ENCODE data around the gene GP1BB. TPM values are rescaled to one million over a fixed set of nuclear protein-coding genes. Genes with fewer than 3 reads are reported as not detected.

Gene GP1BB
- total RNA-seq, 1 donor from 2014 or later: 5.4 TPM

DNA sequence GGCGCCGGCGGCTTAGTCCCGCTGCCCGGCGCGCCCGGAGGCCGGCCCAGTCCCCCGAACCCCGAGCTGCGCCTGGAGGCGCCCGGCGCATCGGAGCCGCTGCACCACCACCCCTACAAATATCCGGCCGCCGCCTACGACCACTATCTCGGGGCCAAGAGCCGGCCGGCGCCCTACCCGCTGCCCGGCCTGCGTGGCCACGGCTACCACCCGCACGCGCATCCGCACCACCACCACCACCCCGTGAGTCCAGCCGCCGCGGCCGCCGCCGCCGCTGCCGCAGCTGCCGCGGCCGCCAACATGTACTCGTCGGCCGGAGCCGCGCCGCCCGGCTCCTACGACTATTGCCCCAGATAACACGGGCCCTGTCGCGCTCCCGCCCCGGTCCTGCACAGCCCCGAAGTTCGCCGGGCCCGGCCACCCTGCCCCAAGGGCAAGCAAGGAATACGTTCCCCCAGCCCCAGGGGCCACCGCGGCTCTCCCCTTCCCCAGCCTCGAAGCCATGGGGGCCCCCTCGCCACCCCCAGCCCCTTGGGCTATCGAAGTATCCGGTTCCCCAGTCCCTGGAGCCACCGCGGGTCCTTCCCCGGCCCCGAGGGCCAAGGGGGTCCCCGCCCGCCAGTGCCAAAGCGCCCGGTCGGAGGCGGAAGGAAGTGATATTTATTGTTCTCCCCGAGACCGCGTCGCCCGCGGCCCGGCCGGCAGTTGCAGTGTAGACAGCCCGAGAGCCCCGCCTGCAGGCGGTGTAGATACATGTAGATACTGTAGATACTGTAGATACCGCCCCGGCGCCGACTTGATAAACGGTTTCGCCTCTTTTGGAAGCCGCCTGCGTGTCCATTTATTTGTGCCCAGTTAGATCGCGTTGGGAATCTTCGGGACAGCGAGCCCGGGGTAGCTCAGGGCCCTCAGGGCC is 43.4 kb downstream of the GP1BB start:
- DNase-seq: peak; percentile 50

DNA sequence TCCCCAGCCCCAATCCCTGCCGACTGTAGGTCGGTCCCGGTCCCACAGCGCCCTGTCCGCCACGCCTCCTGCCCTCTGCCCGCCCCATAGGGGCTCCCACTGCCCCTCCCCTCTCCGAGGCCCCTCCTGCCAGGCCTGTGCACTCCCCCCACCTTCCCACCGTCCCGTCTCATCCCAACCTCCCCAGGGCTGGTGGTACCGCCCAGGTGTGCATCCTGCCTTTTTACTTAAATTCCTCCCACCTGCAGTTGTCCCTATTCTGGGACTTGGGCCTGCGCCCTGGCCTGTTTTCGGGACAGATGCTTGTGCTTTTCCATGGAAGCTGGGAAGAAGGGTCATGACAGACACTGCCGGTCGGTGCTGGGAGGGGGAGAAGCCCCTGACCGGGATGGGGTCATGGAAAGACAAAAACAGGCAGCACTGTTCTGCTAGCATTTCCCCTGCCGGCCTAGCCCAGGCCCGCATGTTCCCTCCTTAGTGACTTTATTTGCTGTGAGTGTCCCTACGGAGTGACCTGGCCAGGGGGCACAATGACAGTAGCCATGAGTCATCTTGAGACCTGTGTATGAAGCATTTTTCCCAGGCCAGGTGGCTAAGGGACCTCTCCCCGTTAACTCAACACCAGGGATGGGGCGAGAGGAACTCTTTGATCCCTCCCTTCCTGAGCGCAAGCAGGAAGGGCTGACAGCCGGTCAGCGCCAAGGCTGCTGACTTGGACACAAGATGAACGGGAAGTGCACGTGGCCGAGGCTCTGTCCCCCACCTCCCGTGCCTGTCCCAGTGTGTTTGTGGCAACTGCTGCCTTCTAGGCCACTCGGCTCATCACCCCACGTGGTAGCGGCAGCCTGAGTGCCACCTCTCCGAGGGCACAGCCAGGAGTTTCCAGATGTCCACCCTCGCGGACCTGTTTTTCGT is 44.3 kb downstream of the GP1BB start:
- DNase-seq: peak; percentile 64

DNA sequence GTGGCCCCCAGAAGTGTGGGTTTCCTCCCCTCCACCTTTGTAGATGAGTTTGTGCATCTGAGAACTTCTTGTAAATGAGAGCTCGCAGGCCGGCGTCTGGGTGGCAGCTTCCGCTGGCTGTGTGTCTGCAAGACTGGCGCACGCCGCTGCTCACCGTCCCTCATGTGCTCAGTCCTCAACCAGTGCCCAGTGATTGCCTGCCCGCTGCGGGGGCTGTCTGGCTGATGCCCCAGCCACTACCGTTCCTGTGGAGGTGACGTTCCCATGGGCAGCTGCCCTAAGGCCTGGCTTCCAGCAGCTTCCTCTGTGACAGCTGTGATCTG is 46.0 kb downstream of the GP1BB start:
- DNase-seq: no peak

DNA sequence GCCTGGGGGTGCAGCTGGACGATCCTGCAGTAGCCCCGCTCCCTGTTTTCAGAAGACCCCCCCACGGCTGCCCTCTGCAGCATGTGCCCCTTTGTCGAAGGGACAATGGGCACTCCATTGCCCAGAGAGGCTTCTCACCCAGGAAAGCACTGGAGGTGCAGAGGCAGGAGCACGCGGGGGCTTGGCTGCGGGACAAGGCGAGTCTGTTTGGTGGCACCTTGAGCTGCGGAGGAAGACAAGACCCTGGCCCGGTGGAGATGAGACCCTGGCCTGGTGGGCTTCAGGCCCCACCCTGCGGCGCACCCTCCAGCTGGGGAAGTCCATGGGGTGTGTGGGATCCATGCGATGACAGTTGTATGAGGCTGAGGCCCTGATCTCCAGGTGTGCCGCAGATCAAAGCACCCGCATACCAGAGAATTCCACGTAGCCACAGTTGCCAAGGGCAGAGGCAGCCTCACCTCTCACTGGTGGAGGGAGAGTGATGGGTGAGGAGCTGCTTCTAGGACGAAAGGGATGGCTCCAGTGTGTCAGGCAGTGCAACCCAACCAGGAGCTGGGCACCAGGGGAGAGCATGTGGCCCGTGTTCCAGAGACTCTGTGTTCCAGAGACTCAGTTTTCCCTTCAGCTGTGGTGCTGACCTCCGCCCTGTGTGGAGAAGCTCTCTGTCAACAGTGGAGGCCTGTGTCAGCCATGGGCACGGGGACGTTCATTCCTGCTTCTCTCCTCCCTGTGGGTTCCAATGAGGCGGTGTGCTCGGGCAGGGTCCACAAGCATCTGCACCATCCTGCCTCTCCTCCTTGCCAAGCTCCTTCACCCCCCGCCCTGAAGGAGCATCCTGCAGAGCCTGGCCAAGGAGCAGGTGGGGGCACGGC is 47.2 kb downstream of the GP1BB start:
- DNase-seq: no peak

DNA sequence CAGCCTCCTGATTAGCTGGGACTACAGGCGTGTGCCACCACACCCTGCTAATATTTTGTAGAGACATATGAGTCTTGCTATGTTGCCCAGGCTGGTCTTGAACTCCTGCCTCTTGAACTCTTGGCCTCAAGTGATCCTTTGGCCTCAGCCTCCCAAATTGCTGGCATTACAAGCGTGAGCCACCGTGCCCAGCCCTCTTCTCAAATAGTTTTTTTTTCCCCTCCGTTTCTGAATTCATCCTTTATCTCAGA is 49.0 kb downstream of the GP1BB start:
- DNase-seq: no peak

DNA sequence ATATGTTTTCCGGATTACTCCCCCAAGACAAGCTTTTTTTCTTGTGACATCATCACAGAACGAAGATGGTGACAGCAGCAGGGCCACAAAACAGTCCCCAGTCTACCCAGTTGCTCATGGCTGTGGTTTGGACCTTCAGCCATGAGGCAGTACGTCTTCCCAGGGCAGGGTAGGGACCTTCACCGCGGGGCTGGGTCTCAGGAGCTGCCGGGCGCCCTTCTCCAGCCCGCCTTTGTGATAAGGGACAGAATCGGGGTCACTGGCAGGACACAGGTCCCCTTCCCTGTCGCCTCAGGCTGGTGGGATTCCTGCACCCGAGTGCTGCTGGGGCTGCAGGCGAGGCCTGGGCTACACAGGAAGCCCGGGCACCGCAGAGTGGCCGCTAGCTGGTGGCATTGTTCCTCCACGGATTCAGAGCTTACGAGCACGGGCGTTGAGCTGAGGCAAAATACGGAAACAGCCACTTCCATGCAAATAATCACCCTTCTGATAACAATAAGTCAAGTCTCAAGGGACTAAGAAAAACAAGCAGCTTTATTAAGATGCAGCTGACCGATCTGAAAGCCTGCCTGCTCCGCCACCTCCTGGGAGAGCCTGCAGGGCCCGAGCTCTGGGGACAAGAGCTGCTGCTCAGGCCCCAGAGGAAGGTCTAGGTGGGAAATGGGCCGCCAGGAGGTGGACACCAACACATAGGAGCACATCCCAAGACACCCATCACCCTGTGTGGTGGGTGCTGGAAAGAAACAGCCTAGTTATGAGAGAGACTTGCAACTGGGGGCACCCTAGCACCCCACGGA is 49.5 kb downstream of the GP1BB start:
- peak; percentile 86 for DNase-seq

DNA sequence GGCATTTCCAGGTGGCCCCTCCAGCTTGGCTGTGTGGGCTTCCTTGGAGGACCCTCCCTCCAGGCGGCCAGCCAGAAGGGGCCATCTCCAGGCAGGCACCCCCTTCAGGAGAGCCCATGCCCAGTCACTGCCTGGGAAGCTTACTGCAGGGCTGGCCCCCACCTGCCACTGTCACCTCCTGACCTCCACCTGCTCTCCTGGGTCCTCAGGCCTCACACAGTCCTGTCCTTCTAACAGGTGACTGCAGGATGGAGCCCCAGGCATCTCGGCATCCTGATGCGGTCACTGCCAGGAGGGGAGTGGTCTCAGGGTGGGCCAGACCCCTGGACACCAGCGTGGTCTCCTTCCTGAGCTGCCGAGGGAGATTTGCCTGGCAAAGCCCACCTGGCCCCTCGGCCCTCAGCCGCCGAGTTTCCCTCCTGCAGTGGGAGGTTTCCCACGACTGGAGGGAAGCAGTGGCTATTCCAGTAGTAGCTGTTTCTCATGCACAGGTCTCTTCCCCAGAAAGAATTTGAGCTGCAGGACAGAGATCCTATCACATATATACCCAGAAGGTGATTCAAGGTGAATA is 50.2 kb downstream of the GP1BB start:
- no peak for DNase-seq

Other genes with a start within 250 kb of the GP1BB start
- 105 and 147 TPM in 2 replicates for gene UFD1, start 244.3 kb upstream of the GP1BB start, total RNA-seq
- 12.4 and 35.3 TPM in 2 replicates for gene CDC45, start 243.6 kb upstream of the GP1BB start, total RNA-seq
- gene CLDN5, start 199.1 kb upstream of the GP1BB start, total RNA-seq: 1,341 and 2,150 TPM in 2 replicates
- gene SEPTIN5, start 9.0 kb upstream of the GP1BB start, total RNA-seq: 25.3 and 29.3 TPM in 2 replicates
- gene TBX1, start 37.2 kb downstream of the GP1BB start, total RNA-seq: 69.6 and 73.2 TPM in 2 replicates
- 7.3 and 12.4 TPM in 2 replicates for gene GNB1L, start 131.3 kb downstream of the GP1BB start, total RNA-seq
- 28.1 and 30.7 TPM in 2 replicates for gene RTL10, start 131.3 kb downstream of the GP1BB start, total RNA-seq
- gene COMT, start 218.2 kb downstream of the GP1BB start, total RNA-seq: 551 and 616 TPM in 2 replicates
- gene TXNRD2, start 218.3 kb downstream of the GP1BB start, total RNA-seq: 81.9 and 129 TPM in 2 replicates

Data from dermis blood vessel endothelial cell (primary cell).